HepG2 (cell line): ENCODE measurements around the gene CAPN9. TPM values are rescaled to one million over a fixed set of nuclear protein-coding genes. Genes with fewer than 3 reads are reported as not detected.

Experiments
- CC2D1A ChIP-seq: sonication (generic); formaldehyde crosslinking; IDR thresholded peaks from 2 replicates; pipeline ENCODE4 v1.8.1; 2023; ENCODE audit warnings: mild to moderate bottlenecking, missing genetic modification reagents
- polyA plus RNA-seq, 8 experiments: library from polyadenylated mRNA; depleted of rRNA in 3 of 8; stranded (reverse) in 7 of 8; unstranded in 1 of 8; fragments of >200 nt; fragmentation: Illumina TruSeq in 4 of 8; extraction: Trizol in 4 of 8; gene quantifications; 2 replicates each; pipeline versions ENCODE4 v1.2.1 to v1.2.3, GENCODE V29; 2011 to 2016; ENCODE audit warnings: low read depth in 4 of 8, missing spikeins in 1 of 8, mixed read lengths in 1 of 8; ENCODE audit not compliant: insufficient read depth in 1 of 8
- total RNA-seq, 5 experiments: library from RNA; depleted of rRNA; stranded (reverse); fragments of >200 nt; fragmentation: Illumina TruSeq; extraction: Trizol; gene quantifications; 2 replicates each; pipeline ENCODE4 v1.2.3, GENCODE V29; 2016; ENCODE audit warnings: low read depth in 1 of 5
- TF ChIP-seq, protein P1 (sequence below), 2 experiments: fragments of 450-650 bp in 1 of 2; sonication (generic) in 1 of 2; formaldehyde crosslinking in 1 of 2; IDR thresholded peaks; 2 replicates each; pipeline versions ENCODE4 v1.6.1 to v1.8.0; 2016 to 2022; ENCODE audit warnings: antibody characterized with exemption in 1 of 2, mild to moderate bottlenecking in 1 of 2, missing genetic modification reagents in 1 of 2
- TF ChIP-seq, protein P2 (sequence below): sonication (generic); formaldehyde crosslinking; IDR thresholded peaks from 2 replicates; pipeline ENCODE4 v1.4.0; 2020; ENCODE audit warnings: mild to moderate bottlenecking, missing genetic modification reagents
- TF ChIP-seq, protein P3 (sequence below): sonication (generic); formaldehyde crosslinking; IDR thresholded peaks from 2 replicates; pipeline ENCODE4 v1.4.0; 2020; ENCODE audit warnings: mild to moderate bottlenecking, missing genetic modification reagents, borderline replicate concordance
- TF ChIP-seq, protein P4 (sequence below): sonication (generic); formaldehyde crosslinking; IDR thresholded peaks from 2 replicates; pipeline ENCODE4 v1.4.0; 2020; ENCODE audit warnings: missing genetic modification reagents

Gene CAPN9
- total and polyA plus RNA-seq, 2 of the 13 experiments (the other 11 are each of a cell fraction or from before 2014, with no cell fraction given), result 0.04 to 0.31 TPM

DNA sequence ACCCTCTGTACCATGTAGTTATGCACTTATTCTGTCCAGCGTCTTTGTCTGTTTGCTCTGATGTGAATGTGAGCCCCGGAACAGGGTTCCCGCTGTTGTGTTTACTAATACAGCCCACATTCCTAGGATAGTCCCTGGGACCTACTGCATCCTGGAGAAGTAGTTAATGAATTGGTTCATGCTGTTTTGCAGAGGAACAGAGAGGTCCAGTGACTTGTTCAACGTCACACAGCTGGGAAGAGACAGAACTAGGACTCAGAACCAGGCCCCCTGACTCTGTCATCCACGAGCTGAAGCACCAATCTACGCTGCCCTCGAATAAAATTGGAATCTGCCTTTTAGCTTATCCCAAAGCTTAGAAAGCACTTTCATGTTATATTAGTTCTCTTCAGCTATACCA is 34.0 kb upstream of the CAPN9 start (continued):
- TF ChIP-seq, protein P1, sequence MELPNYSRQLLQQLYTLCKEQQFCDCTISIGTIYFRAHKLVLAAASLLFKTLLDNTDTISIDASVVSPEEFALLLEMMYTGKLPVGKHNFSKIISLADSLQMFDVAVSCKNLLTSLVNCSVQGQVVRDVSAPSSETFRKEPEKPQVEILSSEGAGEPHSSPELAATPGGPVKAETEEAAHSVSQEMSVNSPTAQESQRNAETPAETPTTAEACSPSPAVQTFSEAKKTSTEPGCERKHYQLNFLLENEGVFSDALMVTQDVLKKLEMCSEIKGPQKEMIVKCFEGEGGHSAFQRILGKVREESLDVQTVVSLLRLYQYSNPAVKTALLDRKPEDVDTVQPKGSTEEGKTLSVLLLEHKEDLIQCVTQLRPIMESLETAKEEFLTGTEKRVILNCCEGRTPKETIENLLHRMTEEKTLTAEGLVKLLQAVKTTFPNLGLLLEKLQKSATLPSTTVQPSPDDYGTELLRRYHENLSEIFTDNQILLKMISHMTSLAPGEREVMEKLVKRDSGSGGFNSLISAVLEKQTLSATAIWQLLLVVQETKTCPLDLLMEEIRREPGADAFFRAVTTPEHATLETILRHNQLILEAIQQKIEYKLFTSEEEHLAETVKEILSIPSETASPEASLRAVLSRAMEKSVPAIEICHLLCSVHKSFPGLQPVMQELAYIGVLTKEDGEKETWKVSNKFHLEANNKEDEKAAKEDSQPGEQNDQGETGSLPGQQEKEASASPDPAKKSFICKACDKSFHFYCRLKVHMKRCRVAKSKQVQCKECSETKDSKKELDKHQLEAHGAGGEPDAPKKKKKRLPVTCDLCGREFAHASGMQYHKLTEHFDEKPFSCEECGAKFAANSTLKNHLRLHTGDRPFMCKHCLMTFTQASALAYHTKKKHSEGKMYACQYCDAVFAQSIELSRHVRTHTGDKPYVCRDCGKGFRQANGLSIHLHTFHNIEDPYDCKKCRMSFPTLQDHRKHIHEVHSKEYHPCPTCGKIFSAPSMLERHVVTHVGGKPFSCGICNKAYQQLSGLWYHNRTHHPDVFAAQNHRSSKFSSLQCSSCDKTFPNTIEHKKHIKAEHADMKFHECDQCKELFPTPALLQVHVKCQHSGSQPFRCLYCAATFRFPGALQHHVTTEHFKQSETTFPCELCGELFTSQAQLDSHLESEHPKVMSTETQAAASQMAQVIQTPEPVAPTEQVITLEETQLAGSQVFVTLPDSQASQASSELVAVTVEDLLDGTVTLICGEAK (IDR thresholded peaks at IDR 0.05), result no peak
- TF ChIP-seq, protein P1 (CRISPR knock-in tag; IDR thresholded peaks at IDR 0.05), result no peak
- TF ChIP-seq, protein P2, sequence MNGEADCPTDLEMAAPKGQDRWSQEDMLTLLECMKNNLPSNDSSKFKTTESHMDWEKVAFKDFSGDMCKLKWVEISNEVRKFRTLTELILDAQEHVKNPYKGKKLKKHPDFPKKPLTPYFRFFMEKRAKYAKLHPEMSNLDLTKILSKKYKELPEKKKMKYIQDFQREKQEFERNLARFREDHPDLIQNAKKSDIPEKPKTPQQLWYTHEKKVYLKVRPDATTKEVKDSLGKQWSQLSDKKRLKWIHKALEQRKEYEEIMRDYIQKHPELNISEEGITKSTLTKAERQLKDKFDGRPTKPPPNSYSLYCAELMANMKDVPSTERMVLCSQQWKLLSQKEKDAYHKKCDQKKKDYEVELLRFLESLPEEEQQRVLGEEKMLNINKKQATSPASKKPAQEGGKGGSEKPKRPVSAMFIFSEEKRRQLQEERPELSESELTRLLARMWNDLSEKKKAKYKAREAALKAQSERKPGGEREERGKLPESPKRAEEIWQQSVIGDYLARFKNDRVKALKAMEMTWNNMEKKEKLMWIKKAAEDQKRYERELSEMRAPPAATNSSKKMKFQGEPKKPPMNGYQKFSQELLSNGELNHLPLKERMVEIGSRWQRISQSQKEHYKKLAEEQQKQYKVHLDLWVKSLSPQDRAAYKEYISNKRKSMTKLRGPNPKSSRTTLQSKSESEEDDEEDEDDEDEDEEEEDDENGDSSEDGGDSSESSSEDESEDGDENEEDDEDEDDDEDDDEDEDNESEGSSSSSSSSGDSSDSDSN (CRISPR knock-in tag), result 0 out of 2 replicates have a peak, but pooled peaks have one; percentile 6
- TF ChIP-seq, protein P3, sequence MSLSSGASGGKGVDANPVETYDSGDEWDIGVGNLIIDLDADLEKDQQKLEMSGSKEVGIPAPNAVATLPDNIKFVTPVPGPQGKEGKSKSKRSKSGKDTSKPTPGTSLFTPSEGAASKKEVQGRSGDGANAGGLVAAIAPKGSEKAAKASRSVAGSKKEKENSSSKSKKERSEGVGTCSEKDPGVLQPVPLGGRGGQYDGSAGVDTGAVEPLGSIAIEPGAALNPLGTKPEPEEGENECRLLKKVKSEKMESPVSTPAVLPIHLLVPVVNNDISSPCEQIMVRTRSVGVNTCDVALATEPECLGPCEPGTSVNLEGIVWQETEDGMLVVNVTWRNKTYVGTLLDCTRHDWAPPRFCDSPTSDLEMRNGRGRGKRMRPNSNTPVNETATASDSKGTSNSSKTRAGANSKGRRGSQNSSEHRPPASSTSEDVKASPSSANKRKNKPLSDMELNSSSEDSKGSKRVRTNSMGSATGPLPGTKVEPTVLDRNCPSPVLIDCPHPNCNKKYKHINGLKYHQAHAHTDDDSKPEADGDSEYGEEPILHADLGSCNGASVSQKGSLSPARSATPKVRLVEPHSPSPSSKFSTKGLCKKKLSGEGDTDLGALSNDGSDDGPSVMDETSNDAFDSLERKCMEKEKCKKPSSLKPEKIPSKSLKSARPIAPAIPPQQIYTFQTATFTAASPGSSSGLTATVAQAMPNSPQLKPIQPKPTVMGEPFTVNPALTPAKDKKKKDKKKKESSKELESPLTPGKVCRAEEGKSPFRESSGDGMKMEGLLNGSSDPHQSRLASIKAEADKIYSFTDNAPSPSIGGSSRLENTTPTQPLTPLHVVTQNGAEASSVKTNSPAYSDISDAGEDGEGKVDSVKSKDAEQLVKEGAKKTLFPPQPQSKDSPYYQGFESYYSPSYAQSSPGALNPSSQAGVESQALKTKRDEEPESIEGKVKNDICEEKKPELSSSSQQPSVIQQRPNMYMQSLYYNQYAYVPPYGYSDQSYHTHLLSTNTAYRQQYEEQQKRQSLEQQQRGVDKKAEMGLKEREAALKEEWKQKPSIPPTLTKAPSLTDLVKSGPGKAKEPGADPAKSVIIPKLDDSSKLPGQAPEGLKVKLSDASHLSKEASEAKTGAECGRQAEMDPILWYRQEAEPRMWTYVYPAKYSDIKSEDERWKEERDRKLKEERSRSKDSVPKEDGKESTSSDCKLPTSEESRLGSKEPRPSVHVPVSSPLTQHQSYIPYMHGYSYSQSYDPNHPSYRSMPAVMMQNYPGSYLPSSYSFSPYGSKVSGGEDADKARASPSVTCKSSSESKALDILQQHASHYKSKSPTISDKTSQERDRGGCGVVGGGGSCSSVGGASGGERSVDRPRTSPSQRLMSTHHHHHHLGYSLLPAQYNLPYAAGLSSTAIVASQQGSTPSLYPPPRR (CRISPR knock-in tag), result no peak
- TF ChIP-seq CC2D1A (CRISPR knock-in tag), result no peak
- TF ChIP-seq, protein P4, sequence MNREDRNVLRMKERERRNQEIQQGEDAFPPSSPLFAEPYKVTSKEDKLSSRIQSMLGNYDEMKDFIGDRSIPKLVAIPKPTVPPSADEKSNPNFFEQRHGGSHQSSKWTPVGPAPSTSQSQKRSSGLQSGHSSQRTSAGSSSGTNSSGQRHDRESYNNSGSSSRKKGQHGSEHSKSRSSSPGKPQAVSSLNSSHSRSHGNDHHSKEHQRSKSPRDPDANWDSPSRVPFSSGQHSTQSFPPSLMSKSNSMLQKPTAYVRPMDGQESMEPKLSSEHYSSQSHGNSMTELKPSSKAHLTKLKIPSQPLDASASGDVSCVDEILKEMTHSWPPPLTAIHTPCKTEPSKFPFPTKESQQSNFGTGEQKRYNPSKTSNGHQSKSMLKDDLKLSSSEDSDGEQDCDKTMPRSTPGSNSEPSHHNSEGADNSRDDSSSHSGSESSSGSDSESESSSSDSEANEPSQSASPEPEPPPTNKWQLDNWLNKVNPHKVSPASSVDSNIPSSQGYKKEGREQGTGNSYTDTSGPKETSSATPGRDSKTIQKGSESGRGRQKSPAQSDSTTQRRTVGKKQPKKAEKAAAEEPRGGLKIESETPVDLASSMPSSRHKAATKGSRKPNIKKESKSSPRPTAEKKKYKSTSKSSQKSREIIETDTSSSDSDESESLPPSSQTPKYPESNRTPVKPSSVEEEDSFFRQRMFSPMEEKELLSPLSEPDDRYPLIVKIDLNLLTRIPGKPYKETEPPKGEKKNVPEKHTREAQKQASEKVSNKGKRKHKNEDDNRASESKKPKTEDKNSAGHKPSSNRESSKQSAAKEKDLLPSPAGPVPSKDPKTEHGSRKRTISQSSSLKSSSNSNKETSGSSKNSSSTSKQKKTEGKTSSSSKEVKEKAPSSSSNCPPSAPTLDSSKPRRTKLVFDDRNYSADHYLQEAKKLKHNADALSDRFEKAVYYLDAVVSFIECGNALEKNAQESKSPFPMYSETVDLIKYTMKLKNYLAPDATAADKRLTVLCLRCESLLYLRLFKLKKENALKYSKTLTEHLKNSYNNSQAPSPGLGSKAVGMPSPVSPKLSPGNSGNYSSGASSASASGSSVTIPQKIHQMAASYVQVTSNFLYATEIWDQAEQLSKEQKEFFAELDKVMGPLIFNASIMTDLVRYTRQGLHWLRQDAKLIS (CRISPR knock-in tag), result 0 out of 2 replicates have a peak, but pooled peaks have one; percentile 1
